Stimulated activated CD4-positive, alpha-beta T cell treated with anti-CD3 and anti-CD28 coated beads, Interleukin-1b, Interleukin-23, amount 100 ng/mL, for 4 hours (primary cell): ENCODE measurements around the gene SMIM11.
"Not testable (repeated sequence)": the region's sequence is repeated elsewhere in the genome, so short reads cannot be mapped to it uniquely, and the experiment has no call there.

ENCODE experiments used
- DNase-seq, 2 donors: peaks; one replicate each; pipeline ENCODE4 v3.0.0-alpha.2; 2020; ENCODE audit warnings: low read depth in 2 of 2

Gene SMIM11

DNA sequence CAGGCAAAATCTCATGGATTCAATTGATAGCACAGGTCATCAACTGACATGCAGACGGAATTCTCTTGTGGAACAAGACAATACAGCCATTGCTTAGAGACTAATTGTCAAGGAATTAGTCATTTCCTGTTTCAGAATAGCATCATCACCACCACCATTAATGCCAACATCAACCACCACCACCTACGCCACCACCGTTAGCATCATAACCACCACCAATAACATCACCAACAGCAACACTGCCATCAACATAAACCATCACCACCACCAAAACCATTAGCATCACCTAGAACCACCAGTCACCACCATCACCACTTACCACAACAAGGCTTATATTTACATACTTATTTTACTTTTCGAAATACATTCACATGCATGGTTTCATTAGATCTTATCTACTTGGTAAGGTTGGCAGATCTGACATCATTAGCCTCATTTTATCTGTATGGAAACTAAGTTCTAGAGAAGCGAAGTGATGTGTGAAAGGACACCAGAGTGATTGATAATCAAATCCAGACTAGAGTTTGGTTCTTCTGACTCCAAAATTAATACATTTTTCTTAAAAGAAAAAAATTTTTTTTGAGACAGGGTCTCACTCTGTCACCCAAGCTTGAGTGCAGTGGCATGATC lies 42.3 kb downstream of the SMIM11 start:
- not testable (repeated sequence) for DNase-seq

DNA sequence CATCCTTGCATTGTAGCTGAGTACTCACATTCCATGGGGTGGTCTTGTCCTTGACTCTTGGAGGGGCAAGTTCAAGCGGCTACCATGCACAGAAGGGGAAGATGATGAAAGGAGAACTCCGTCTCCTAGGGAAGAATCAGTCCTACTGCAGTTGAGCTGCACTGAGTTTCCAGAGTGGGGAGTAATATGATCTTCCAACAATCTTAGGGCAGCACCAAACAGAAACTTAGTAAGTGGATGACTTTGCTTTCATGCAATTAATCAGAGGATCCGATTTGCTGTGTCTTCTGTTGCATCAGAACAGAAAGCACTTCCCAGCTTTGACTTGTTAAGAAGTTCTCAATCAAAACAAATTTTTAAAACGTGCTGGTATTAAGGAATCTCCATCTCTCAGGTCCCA lies 48.5 kb downstream of the SMIM11 start, which contains the start of gene SMIM34:
SMIM34 (minus strand) TSS at position 147 of the 400 bp plus-strand sequence; CDS start at position 35, 112 bp downstream.
- DNase-seq = not testable (repeated sequence)

DNA sequence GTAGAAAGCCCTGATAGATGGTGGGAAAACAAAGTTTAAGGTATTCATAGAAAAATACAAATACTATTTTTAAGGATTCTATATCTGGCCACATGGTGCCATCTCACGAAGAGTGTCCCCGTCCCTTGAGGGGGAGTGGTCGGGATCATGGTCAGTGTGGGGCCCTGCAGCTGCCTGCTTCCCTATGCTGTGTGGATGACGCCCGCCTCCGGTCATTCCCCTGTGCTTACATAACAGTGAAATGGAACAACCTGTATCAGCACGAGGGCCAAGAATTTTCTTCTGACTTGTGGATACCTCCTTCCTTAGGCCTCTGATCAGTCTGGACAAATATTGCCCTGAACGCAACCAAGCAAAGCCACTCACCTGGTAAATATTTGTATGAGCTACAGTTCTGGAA lies 52.0 kb downstream of the SMIM11 start:
- DNase-seq = not testable (repeated sequence)

DNA sequence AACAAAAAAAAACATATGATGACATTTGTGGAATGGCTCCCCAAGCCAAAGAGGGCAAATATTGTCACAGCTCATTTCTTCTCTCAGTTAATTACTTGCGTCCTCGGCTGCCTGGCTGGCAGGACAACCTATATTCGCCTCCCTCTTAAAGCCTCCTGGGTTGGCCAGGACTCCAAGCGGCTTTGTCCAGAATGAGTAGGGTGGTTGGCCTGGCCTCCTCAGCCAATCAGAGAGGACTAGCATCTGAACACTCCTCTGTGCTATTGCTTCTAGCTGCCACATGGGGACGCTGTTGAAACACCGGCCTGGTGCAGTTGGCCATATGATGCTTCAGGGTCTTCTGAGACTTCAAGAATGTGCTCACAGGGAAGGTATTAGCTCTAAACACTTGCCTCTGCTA lies 53.1 kb downstream of the SMIM11 start:
- not testable (repeated sequence) for DNase-seq

DNA sequence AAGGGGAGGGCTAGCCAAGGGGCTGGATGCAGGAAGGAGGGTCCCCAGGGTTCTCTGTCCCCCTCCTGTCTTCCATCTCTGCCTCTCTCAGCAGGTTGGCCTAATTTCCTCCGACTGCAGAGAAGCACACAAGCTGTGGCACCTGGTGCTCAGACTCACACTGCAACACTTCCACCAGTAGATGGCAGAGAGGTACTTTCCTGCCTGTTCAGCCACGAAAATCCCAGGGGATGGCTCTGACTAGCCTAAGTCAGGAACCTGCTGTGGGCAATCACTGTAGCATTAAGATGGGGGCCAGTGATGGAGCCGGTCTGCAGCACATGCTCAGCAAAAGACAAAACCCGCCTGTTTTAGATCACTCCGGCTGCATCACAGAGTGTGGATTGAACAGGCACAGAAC lies 54.4 kb downstream of the SMIM11 start:
- not testable (repeated sequence) for DNase-seq
